Panc1 (cell line): ENCODE data around the gene G2E3. TPM values are rescaled to one million over a fixed set of nuclear protein-coding genes. Genes with fewer than 3 reads are reported as not detected.
"Not testable (repeated sequence)": the region's sequence is repeated elsewhere in the genome, so short reads cannot be mapped to it uniquely, and the experiment has no call there.

Experiments
- ATAC-seq: fragments of 200-7000 bp; cut with Tn5 transposase; 2 replicates; pipeline ENCODE4 v1.9.1; 2020; ENCODE audit warnings: mild to moderate bottlenecking, moderate library complexity
- BruUV-seq: library from RNA; stranded (reverse); fragments of 400-500 nt; replicated peaks from 2 replicates; lab custom pipeline; 2021; lab: Mats Ljungman, UMichigan
- CTCF ChIA-PET: fragments of 300-600 bp; sonication (Branson Sonifier 250); formaldehyde crosslinking; loops from one replicate; lab custom pipeline; 2022; ENCODE audit warnings: antibody characterized with exemption; lab: Charles Lee
- POLR2A ChIA-PET: fragments of 300-600 bp; sonication (Branson Sonifier 250); formaldehyde crosslinking; loops from one replicate; lab custom pipeline; 2022; ENCODE audit warnings: antibody characterized with exemption; lab: Charles Lee
- DNase-seq: peaks from one replicate; pipeline ENCODE4 v3.0.0-alpha.2; 2010; ENCODE audit warnings: low read depth, low spot score
- H3K27ac ChIP-seq: 2 replicates; pipeline ENCODE4 v1.5.1; 2011; ENCODE audit warnings: mild to moderate bottlenecking, low read length, inconsistent platforms
- H3K27me3 ChIP-seq: fragments of 200-500 bp; sonication (Bioruptor generic); 2 replicates; pipeline ENCODE4 v1.6.0; 2014; ENCODE audit warnings: low read length, inconsistent platforms; ENCODE audit not compliant: control insufficient read depth, insufficient read depth
- H3K36me3 ChIP-seq: fragments of 200-500 bp; sonication (Bioruptor generic); 2 replicates; pipeline ENCODE4 v1.5.1; 2014; ENCODE audit warnings: inconsistent platforms, mild to moderate bottlenecking, low read length, moderate library complexity; ENCODE audit not compliant: control insufficient read depth, insufficient read depth
- H3K4me1 ChIP-seq: 2 replicates; pipeline ENCODE4 v1.5.1; 2011; ENCODE audit warnings: inconsistent platforms, mild to moderate bottlenecking, low read length, moderate library complexity; ENCODE audit not compliant: control insufficient read depth, insufficient read depth
- H3K4me3 ChIP-seq, 2 experiments: 2 replicates each; pipeline ENCODE4 v1.5.1; 2011 to 2012; ENCODE audit warnings: low read depth in 2 of 2, low read length in 2 of 2, mild to moderate bottlenecking in 2 of 2, inconsistent platforms in 1 of 2, moderate library complexity in 1 of 2
- H3K9me3 ChIP-seq: fragments of 200-500 bp; sonication (Bioruptor generic); 2 replicates; pipeline ENCODE4 v1.5.1; 2014; ENCODE audit warnings: low read depth, mild to moderate bottlenecking, inconsistent platforms, low read length, moderate library complexity; ENCODE audit not compliant: control insufficient read depth, insufficient read depth
- CTCF ChIP-seq: fragments of 450-650 bp; IDR thresholded peaks from 2 replicates; pipeline ENCODE4 v1.5.1; 2017; ENCODE audit warnings: mild to moderate bottlenecking
- POLR2AphosphoS5 ChIP-seq: IDR thresholded peaks from 2 replicates; pipeline ENCODE4 v1.6.1; 2012; ENCODE audit warnings: mild to moderate bottlenecking, low read depth, low read length, moderate library complexity
- REST ChIP-seq, 2 experiments: IDR thresholded peaks; 2 replicates each; pipeline ENCODE4 v1.6.1; 2011 to 2012; ENCODE audit warnings: low read depth in 2 of 2, control low read depth in 1 of 2, low read length in 1 of 2, mild to moderate bottlenecking in 1 of 2, moderate library complexity in 1 of 2; ENCODE audit not compliant: insufficient read depth in 1 of 2
- SIN3A ChIP-seq: IDR thresholded peaks from 2 replicates; pipeline ENCODE4 v1.6.1; 2012; ENCODE audit warnings: low read depth, mild to moderate bottlenecking, low read length, moderate library complexity, borderline replicate concordance; ENCODE audit not compliant: insufficient read depth
- TCF7L2 ChIP-seq: IDR thresholded peaks from 2 replicates; pipeline ENCODE4 v1.6.1; 2011; ENCODE audit warnings: mild to moderate bottlenecking, low read depth, low read length, inconsistent platforms
- in situ Hi-C: cut with HindIII; loops from 2 replicates; pipeline ENCODE4 v1.10.0; 2016; ENCODE audit warnings: low sequenced_read_pairs, low pct_unique_long_range_greater_than_20kb
- intact Hi-C: fragments of 100-400 bp; cut with micrococcal nuclease; formaldehyde crosslinking; loops from one replicate; pipeline ENCODE4 v1.10.0; 2022; ENCODE audit not compliant: unreplicated experiment
- total RNA-seq: library from RNA; stranded (reverse); gene quantifications from one replicate; pipeline ENCODE4 v1.2.1, GENCODE V29; 2021; ENCODE audit not compliant: unreplicated experiment

The G2E3 gene
- total RNA-seq, 1 experiment from 2014 or later = 27.5 TPM

- Histone ChIP-seq H3K9me3 (no peaks in the 10 kb centered on the region), H3K4me3 (no peak overlapping the region), H3K4me1 (peaks cover 13% of the 10 kb centered on the region), H3K36me3 (no peaks in the 10 kb centered on the region; the same call in 1 of the 2 replicates), H3K27ac (no peak overlapping the region), H3K27me3 (no peaks in the 10 kb centered on the region)
- intact Hi-C loops = no loop called here
- in situ Hi-C loops = no loop called here
- no peak for ATAC-seq
- BruUV-seq = no TSS peak
- ChIA-PET POLR2A (no interaction called here), CTCF (no interaction called here)
- no peak for TF ChIP-seq TCF7L2
- DNase-seq = no peak
Observed at GRCh38 chr14:30573966-30574365, 15.0 kb downstream of the G2E3 start.

GRCh38 chr14:30574777-30575176, 15.8 kb downstream of the G2E3 start:
- in situ Hi-C loops, H3K27me3 ChIP-seq, H3K27ac ChIP-seq, ATAC-seq, H3K4me1 ChIP-seq, H3K4me3 ChIP-seq, intact Hi-C loops, DNase-seq, H3K36me3 ChIP-seq, BruUV-seq, POLR2A ChIA-PET, H3K9me3 ChIP-seq, CTCF ChIA-PET: not testable (repeated sequence)

- intact Hi-C loops, H3K36me3 ChIP-seq, in situ Hi-C loops, H3K27ac ChIP-seq, H3K9me3 ChIP-seq, POLR2A ChIA-PET, ATAC-seq, H3K4me1 ChIP-seq, DNase-seq, H3K27me3 ChIP-seq, BruUV-seq, H3K4me3 ChIP-seq, CTCF ChIA-PET: not testable (repeated sequence)
Observed at GRCh38 chr14:30576333-30576732, 17.4 kb downstream of the G2E3 start.

- peaks cover 2% of the 10 kb centered on the region; the same call in 1 of the 2 replicates for H3K9me3 ChIP-seq
- no peaks in the 10 kb centered on the region for H3K27me3 ChIP-seq
- H3K36me3 ChIP-seq = no peaks in the 10 kb centered on the region; the same call in 1 of the 2 replicates
- POLR2A ChIA-PET = interaction anchor here (0.6 kb wide), 1 partner anchor 138 kb away, joined by 3 read pairs; no protein-coding TSS in a partner anchor
- CTCF ChIA-PET = no interaction called here
- no TSS peak for BruUV-seq
- peaks cover 3% of the 10 kb centered on the region; the same call in 1 of the 2 replicates for H3K4me1 ChIP-seq
- intact Hi-C loops (no loop called here), in situ Hi-C loops (no loop called here)
- no peak overlapping the region for H3K4me3 ChIP-seq
- TF ChIP-seq REST (IDR thresholded peaks at IDR 0.05; ENCODE audit: insufficient read depth in 1 of 2, low read depth in 2 of 2, low read length in 1 of 2) (no peak), CTCF (no peak), SIN3A (no peak), TCF7L2 (no peak), POLR2AphosphoS5 (no peak)
- DNase-seq (no peak), ATAC-seq (no peak)
- no peak overlapping the region for H3K27ac ChIP-seq
Observed at GRCh38 chr14:30580616-30581282, 21.8 kb downstream of the G2E3 start.
